Fibroblast of the aortic adventitia (primary cell): ENCODE measurements around the gene RHNO1. TPM values are rescaled to one million over a fixed set of nuclear protein-coding genes. Genes with fewer than 3 reads are reported as not detected.
A peak's percentile ranks its signal among the peaks of the same experiment; 100 is the strongest.

ENCODE experiments used
- DNase-seq: peaks from one replicate; pipeline ENCODE4 v3.0.0-alpha.2; 2010; ENCODE audit warnings: low read depth
- H3K4me3 ChIP-seq: 2 replicates; pipeline ENCODE4 v1.5.1; 2011; ENCODE audit warnings: low read depth, mild to moderate bottlenecking, control low read depth, low read length, moderate library complexity
- total RNA-seq: library from RNA; depleted of rRNA; stranded (reverse); fragments of >200 nt; gene quantifications from 2 replicates; pipeline ENCODE4 v1.2.3, GENCODE V29; 2012; ENCODE audit warnings: low replicate concordance
- TF ChIP-seq, protein P1 (sequence below): IDR thresholded peaks from 2 replicates; pipeline ENCODE4 v1.5.1; 2011; ENCODE audit warnings: mild to moderate bottlenecking, low read length, control low read depth, inconsistent platforms; ENCODE audit not compliant: insufficient read depth

Gene RHNO1
- total RNA-seq, 1 donor = 41.4 TPM

DNA sequence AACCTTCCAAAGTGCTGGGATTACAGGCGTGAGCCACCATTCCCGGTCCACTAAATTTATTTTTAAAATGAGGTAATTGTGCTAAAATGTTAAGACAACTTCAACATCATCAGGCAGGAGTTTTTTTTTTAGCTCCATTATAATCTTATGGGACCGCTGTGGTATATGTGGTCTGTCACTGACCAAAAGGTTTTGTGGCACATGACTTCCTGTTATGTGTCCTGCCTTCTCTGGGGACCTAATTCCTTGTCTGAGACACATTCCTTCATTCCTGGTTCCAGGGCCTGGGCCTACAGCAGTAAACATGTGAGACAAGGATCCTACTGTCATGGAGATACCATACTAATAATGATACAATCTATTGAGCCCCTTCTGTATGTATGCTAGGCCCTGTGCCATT, 25.1 kb upstream of the RHNO1 start:
- no peak for DNase-seq
- TF ChIP-seq, protein P1, sequence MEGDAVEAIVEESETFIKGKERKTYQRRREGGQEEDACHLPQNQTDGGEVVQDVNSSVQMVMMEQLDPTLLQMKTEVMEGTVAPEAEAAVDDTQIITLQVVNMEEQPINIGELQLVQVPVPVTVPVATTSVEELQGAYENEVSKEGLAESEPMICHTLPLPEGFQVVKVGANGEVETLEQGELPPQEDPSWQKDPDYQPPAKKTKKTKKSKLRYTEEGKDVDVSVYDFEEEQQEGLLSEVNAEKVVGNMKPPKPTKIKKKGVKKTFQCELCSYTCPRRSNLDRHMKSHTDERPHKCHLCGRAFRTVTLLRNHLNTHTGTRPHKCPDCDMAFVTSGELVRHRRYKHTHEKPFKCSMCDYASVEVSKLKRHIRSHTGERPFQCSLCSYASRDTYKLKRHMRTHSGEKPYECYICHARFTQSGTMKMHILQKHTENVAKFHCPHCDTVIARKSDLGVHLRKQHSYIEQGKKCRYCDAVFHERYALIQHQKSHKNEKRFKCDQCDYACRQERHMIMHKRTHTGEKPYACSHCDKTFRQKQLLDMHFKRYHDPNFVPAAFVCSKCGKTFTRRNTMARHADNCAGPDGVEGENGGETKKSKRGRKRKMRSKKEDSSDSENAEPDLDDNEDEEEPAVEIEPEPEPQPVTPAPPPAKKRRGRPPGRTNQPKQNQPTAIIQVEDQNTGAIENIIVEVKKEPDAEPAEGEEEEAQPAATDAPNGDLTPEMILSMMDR = no peak
- H3K4me3 ChIP-seq = no peak overlapping the region

DNA sequence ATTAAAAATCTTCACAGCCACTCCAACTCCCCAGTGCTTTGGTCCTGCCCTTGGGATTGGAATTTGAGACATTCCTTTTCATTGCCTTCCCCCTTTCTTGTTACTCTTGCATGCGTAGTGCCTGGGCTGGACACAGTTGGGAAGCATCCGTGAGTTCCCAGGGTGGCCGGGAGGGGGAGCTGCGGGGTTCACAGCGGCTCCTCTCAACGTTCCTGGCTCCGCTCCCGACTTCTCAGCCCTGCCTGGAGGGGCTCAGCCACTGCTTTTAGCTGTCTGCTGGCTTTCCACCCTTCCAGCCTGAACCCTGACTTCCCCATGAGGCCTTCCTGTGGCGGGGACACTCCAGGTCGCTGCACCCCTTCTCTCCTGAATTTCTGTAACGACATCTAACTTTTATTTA, 23.4 kb upstream of the RHNO1 start:
- DNase-seq = peak; percentile 74
- TF ChIP-seq, protein P1 = peak; percentile 97
- no peak overlapping the region for H3K4me3 ChIP-seq

DNA sequence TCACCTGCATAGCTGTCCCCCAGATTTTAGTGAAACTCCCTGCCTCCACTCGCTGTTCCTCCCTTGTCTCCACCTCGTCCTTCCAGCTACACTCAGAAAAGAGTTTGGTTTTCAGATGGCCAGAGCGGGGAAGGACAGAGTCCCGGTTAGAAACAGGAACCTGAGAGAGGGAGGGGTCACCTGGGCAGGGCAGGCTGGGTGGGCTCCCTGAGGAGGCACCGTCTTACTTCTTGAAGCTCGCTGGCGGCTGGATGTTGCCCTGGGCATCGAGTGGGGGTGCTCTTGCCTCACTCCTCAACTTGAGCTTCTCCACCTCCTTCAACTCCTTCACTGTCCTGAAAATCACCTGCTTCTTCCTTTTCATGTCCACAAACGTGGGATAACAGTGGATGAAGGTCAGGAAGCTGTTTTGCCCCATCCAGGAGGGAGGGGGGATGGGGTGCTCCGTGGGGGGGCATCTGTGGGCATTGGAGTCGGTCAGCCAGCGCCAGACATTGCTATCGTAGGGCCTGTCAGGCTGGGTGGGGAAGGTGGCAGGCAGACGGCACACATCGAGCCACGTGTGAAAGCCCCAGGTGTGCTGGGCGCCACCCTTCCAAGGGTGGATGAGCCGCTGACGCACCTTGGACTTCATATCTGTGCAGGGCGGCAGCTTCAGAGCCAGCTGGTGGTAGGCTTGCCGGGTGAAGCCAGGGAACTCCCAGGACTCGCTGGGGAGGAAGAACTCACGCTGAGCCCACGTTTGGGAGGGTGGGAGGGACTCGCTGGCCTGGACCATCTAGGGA, 22.2 kb upstream of the RHNO1 start:
- no peak for DNase-seq
- no peak overlapping the region for H3K4me3 ChIP-seq

DNA sequence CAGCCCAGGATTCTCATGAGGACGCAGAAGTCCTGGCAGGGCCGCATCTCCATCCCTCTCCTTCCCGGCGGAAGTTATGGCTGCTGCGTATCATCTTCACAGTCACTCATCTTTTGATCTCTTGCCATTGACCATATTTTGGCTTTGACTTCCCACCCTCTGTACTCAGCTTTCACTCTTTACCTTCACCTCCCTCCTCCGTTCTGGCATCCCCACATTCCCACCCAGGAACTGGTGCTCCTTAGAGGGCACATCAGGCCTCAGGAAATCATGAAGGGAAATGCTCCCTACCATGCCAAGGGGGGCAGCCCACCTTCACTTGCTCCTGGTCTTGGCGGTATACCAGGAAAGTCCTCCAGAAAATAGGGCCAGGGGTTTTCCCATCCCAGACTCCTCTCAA, 21.5 kb upstream of the RHNO1 start:
- DNase-seq = no peak
- TF ChIP-seq, protein P1 = no peak
- no peak overlapping the region for H3K4me3 ChIP-seq

More for the DNA sequence above, 22.2 kb upstream of the RHNO1 start:
- TF ChIP-seq, protein P1 = no peak

DNA sequence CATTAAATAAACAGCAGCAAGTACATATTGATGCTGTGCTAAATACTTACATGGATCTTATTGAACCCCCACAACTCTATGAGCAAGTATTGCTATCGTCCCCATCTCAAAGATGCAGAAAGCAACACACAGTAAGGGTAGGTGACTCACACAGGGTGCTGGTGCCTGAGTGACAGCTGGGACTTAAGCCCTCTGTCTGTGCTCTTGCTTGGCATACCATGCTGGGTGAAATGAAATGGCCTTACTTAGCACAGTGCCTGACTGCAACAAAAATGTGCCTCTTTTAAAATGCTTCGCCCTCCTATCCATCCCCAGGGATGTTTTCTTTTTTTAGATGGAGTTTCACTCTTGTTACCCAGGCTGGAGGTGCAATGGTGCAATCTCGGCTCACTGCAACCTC, 21.0 kb upstream of the RHNO1 start:
- DNase-seq = no peak
- no peak overlapping the region for H3K4me3 ChIP-seq
- TF ChIP-seq, protein P1 = no peak

DNA sequence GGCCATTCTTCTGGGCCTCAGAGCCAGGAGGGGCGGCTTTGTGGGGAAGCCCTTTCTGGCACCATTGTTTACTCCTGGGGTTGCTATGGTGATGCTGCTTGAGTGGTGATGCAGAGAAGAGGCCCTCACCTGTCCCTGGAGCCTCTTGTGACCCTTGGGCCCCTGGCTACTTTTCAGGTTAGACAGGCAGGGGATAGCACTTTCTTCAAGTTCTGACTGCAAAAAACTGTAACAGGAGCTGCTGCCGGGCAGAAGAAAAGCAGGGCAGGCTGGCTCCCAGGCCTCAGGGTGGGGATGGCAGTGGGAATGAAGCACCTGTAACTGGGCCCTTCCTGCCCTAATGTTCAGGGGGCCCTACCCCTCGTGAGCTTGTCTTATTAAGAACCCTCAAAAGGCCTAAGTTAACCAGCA, 20.0 kb upstream of the RHNO1 start, which contains the start of gene TEX52:
Gene TEX52 (minus strand): TSS at position 19 of the 411 bp plus-strand sequence. CDS start 13 bp downstream, at position 6.
- DNase-seq = no peak
- TF ChIP-seq, protein P1 = no peak

More for the DNA sequence above, 20.0 kb upstream of the RHNO1 start, which contains the start of gene TEX52:
- H3K4me3 ChIP-seq = no peak within 1 kb of the TSS
